ENCODE data around the gene TREH. TPM values are rescaled to one million over a fixed set of nuclear protein-coding genes. Genes with fewer than 3 reads are reported as not detected.

The TREH gene
- total and polyA plus RNA-seq, 4 donors: 0.17 to 1.1 (median 0.19) TPM; not detected in 1

- ATAC-seq (ENCODE audit: insufficient read depth, low FRiP score) (no peak), DNase-seq (peak in 1 of 3 donors; percentile 40)
- 40 to 77% methylated on average over 4 of the region's 4 CpGs for WGBS, 2 donors
- peak overlapping the region; percentile 27 for H3K4me3 ChIP-seq
- H3K27ac ChIP-seq (ENCODE audit: low read depth in 1 of 2, low read length in 1 of 2): peak overlapping the region; percentile 80 to 86
- peaks cover 3 to 22% (median 14%) of the 10 kb centered on the region in 4 donors for H3K36me3 ChIP-seq (ENCODE audit: control insufficient read depth in 4 of 4, insufficient read depth in 4 of 4, low read length in 4 of 4)
- H3K27me3 ChIP-seq (ENCODE audit: control insufficient read depth in 3 of 3, insufficient read depth in 3 of 3, low read length in 2 of 3): no peaks in the 10 kb centered on the region
- H3K9ac ChIP-seq (ENCODE audit: insufficient read depth in 1 of 2, low read length in 2 of 2): peak overlapping the region in 1 of 2 donors; percentile 45
- no peaks in the 10 kb centered on the region for H3K9me3 ChIP-seq (ENCODE audit: control insufficient read depth in 4 of 4, insufficient read depth in 3 of 4, low read length in 3 of 4)
- peaks cover 6 to 61% (median 39%) of the 10 kb centered on the region in 5 donors for H3K4me1 ChIP-seq (ENCODE audit: control insufficient read depth in 5 of 5, insufficient read depth in 5 of 5, low read length in 5 of 5)
- no peak for TF ChIP-seq CTCF (IDR thresholded peaks at IDR 0.05; ENCODE audit: control extremely low read depth, extremely low read depth)
Observed at GRCh38 chr11:118621784-118622375, 57.6 kb downstream of the TREH start.

- Histone ChIP-seq H3K27ac (ENCODE audit: low read depth in 1 of 2, low read length in 1 of 2) (peak overlapping the region; percentile 80 to 86), H3K27me3 (ENCODE audit: control insufficient read depth in 3 of 3, insufficient read depth in 3 of 3, low read length in 2 of 3) (no peaks in the 10 kb centered on the region), H3K4me3 (peak overlapping the region; percentile 27), H3K4me1 (ENCODE audit: control insufficient read depth in 5 of 5, insufficient read depth in 5 of 5, low read length in 5 of 5) (peaks cover 6 to 61% (median 39%) of the 10 kb centered on the region in 5 donors), H3K9me3 (ENCODE audit: control insufficient read depth in 4 of 4, insufficient read depth in 3 of 4, low read length in 3 of 4) (no peaks in the 10 kb centered on the region), H3K36me3 (ENCODE audit: control insufficient read depth in 4 of 4, insufficient read depth in 4 of 4, low read length in 4 of 4) (peaks cover 3 to 26% (median 14%) of the 10 kb centered on the region in 4 donors), H3K9ac (ENCODE audit: insufficient read depth in 1 of 2, low read length in 2 of 2) (peak overlapping the region in 1 of 2 donors; percentile 45)
- ATAC-seq (ENCODE audit: insufficient read depth, low FRiP score) (peak; percentile 50), DNase-seq (peak; percentile 93 to 95 (median 94))
- TF ChIP-seq CTCF (IDR thresholded peaks at IDR 0.05; ENCODE audit: control extremely low read depth, extremely low read depth): no peak
- 3 to 5% methylated on average over 38 of the region's 38 CpGs for WGBS, 2 donors
Observed at GRCh38 chr11:118621071-118621783, 58.2 kb downstream of the TREH start.

- no peak for ATAC-seq (ENCODE audit: insufficient read depth, low FRiP score)
- TF ChIP-seq CTCF (IDR thresholded peaks at IDR 0.05; ENCODE audit: control extremely low read depth, extremely low read depth): no peak
Observed at GRCh38 chr11:118620529-118621070, 58.9 kb downstream of the TREH start.

More at GRCh38 chr11:118620529-118621070, 58.9 kb downstream of the TREH start:
- H3K9ac ChIP-seq (ENCODE audit: insufficient read depth in 1 of 2, low read length in 2 of 2): peak overlapping the region; percentile 11 to 40
- no peaks in the 10 kb centered on the region for H3K27me3 ChIP-seq (ENCODE audit: control insufficient read depth in 3 of 3, insufficient read depth in 3 of 3, low read length in 2 of 3)
- peak overlapping the region; percentile 80 to 86 for H3K27ac ChIP-seq (ENCODE audit: low read depth in 1 of 2, low read length in 1 of 2)
- peaks cover 6 to 61% (median 43%) of the 10 kb centered on the region in 5 donors for H3K4me1 ChIP-seq (ENCODE audit: control insufficient read depth in 5 of 5, insufficient read depth in 5 of 5, low read length in 5 of 5)
- H3K36me3 ChIP-seq (ENCODE audit: control insufficient read depth in 4 of 4, insufficient read depth in 4 of 4, low read length in 4 of 4): peaks cover 6 to 28% (median 17%) of the 10 kb centered on the region in 4 donors
- no peaks in the 10 kb centered on the region for H3K9me3 ChIP-seq (ENCODE audit: control insufficient read depth in 4 of 4, insufficient read depth in 3 of 4, low read length in 3 of 4)
- H3K4me3 ChIP-seq: no peak overlapping the region
- 54 to 62% methylated on average over 7 of the region's 7 CpGs for WGBS, 2 donors
- no peak for DNase-seq

Measured in lung (tissue), 12 donors.